ENCODE measurements around the gene LRCOL1. TPM values are rescaled to one million over a fixed set of nuclear protein-coding genes. Genes with fewer than 3 reads are reported as not detected.

LRCOL1 gene
- total and polyA plus RNA-seq, 2 experiments from 2014 or later: 1.7 TPM; not detected in 1

GRCh38 chr12:132588319-132588718, 22.1 kb downstream of the LRCOL1 start:
- H3K36me3 ChIP-seq (ENCODE audit: insufficient read depth): no peaks in the 10 kb centered on the region
- peaks cover 89% of the 10 kb centered on the region for H3K27me3 ChIP-seq (ENCODE audit: insufficient read depth)
- no peak overlapping the region for H3K27ac ChIP-seq (ENCODE audit: low read depth)
- Mint-ChIP-seq H3K36me3 (ENCODE audit: low read depth) (no peaks in the 10 kb centered on the region; the same call in 2 of the 3 replicates), H3K27ac (no peak overlapping the region), H3K4me3 (no peak overlapping the region), H3K4me1 (peaks cover 5% of the 10 kb centered on the region), H3K27me3 (ENCODE audit: insufficient read depth, low read depth, poor library complexity) (peaks cover 85% of the 10 kb centered on the region), H3K9me3 (peaks cover 3% of the 10 kb centered on the region; the same call in 1 of the 3 replicates)
- no peaks in the 10 kb centered on the region for H3F3A ChIP-seq (replicated peaks; ENCODE audit: low read depth)
- TF ChIP-seq REST (IDR thresholded peaks at IDR 0.05; ENCODE audit: unreplicated experiment) (no peak), JUNB (IDR thresholded peaks at IDR 0.05; ENCODE audit: unreplicated experiment) (no peak), STAT1 (IDR thresholded peaks at IDR 0.05; ENCODE audit: unreplicated experiment) (no peak), POLR2AphosphoS5 (IDR thresholded peaks at IDR 0.05; ENCODE audit: low read depth) (no peak), ETS1 (IDR thresholded peaks at IDR 0.05) (no peak), ZNF114 (CRISPR knock-in tag; IDR thresholded peaks at IDR 0.05) (no peak), NANOG (IDR thresholded peaks at IDR 0.05; ENCODE audit: borderline replicate concordance) (no peak), CTCF (conservative IDR thresholded peaks at IDR 0.05; ENCODE audit: low read depth in 2 of 2) (no peak), CREB1 (CRISPR knock-in tag; IDR thresholded peaks at IDR 0.05; ENCODE audit: low read depth) (no peak), ZNF331 (CRISPR knock-in tag; IDR thresholded peaks at IDR 0.05; ENCODE audit: low read depth) (no peak), EZH2 (IDR thresholded peaks at IDR 0.05; ENCODE audit: low read depth, unreplicated experiment) (no peak), ZNF462 (CRISPR knock-in tag; IDR thresholded peaks at IDR 0.05) (no peak), EZH2phosphoT487 (IDR thresholded peaks at IDR 0.05; ENCODE audit: unreplicated experiment) (no peak)
- ATAC-seq (no peak), DNase-seq (ENCODE audit: low spot score) (no peak)
- H3K4me1 ChIP-seq (ENCODE audit: insufficient read depth): peaks cover 7% of the 10 kb centered on the region
- H4K20me1 ChIP-seq (replicated peaks; ENCODE audit: insufficient read depth): peaks cover 6% of the 10 kb centered on the region; the same call in 1 of the 2 replicates
- no peaks in the 10 kb centered on the region for H3K79me2 ChIP-seq (replicated peaks; ENCODE audit: insufficient read depth)
- no peaks in the 10 kb centered on the region for H3K9me2 ChIP-seq (ENCODE audit: insufficient read depth)
- H3K4me2 ChIP-seq: no peak overlapping the region
- H3K4me3 ChIP-seq: no peak overlapping the region
- no peak overlapping the region for H2AFZ ChIP-seq
